HG03064 (cell line): Measurements from ENCODE around the gene SFTPD.
"Not testable (repeated sequence)": the region's sequence is repeated elsewhere in the genome, so short reads cannot be mapped to it uniquely, and the experiment has no call there.

Experiments
- ATAC-seq: cut with Tn5 transposase; IDR thresholded peaks from one replicate; pipeline ENCODE4 v1.9.1; 2021; ENCODE audit warnings: low read depth; ENCODE audit not compliant: unreplicated experiment

Gene SFTPD

DNA sequence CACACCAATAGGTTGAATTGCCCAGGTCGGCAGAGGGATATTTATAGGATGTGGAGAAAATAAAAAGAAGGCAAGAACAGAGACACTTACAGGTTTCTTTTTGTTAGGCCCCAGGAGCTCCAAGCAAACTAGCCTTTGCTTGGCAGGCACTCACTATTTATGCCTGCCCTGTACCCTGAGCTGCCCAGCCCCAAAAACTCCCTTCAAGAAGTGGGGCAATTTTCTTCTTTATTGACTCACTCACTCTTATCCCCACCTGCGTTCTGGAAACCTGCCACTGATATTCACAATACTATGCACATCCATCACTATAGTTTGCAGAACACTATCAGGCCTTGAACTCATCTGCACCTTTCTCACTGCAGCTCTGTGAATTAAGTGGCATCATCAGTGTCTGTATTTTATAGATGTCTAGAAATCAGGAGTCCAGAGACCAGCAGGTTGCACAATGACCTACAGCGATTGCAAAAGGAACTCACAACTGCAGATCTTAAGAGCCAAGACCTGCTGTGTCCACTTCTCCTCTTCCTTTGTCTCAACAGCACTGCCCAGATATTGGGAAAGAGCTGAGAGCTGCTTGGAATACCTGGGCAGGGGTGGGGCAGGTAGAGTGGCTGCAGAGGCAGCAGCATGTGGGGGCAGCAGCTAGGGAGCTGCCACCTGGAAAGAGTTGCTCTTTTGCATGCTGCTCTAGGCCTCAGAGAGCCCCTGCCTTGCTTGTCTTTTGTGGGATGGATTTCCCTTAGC lies at the start of gene SFTPD:
Gene SFTPD, minus strand, starts transcription at position 130 of the 747 bp plus-strand sequence. CDS start 2,446 bp downstream, outside the sequence.
- ATAC-seq, result no peak

DNA sequence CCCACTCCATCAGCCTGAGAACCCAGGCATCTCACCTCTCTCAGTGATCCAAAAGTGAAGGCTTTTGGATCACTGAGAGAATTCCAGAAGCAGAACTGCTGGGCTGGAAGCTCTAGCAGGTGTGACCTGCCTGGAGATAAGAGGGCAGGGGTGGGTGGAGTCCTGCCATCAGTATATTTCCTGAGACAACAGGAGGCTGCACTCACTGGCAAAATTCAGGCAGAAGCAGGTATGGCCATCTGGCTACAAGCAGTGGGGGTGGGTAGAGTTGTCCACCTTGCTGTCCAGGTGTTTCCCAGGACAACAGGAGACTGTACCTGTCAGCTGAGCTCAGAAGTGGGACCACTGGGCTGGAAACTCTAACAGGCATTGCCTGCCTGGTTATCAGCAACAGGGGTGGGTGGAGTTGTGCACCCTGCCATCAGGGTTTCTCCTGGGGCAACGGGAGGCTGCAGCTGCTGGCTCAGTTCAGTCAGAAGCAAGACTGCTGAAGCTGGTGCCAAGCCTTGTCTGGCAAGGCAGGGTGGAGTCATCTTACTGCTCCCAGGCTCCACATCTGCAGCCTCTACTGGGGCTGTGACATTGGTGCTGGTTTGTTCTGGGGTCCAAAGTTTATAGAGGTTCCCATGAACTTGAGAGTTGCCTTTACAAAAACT lies 47.2 kb upstream of the SFTPD start:
- no peak for ATAC-seq

DNA sequence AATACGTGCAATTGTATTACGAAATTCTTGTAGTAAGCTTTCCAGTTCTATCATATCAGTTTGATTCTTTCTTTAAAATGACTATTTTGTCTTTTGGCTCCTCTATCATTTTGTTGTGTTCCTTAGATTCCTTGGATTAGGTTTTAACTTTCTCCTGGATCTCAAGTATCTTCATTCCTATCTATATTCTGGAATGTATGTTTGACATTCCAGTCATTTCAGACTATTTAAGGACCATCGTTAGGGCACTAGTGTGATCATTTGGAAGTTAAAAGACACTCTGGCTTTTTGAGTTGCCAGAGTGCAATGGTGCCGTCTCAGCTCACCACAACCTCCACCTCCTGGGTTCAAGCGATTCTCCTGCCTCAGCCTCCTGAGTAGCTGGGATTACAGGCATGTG lies 45.7 kb upstream of the SFTPD start:
- ATAC-seq, result no peak

DNA sequence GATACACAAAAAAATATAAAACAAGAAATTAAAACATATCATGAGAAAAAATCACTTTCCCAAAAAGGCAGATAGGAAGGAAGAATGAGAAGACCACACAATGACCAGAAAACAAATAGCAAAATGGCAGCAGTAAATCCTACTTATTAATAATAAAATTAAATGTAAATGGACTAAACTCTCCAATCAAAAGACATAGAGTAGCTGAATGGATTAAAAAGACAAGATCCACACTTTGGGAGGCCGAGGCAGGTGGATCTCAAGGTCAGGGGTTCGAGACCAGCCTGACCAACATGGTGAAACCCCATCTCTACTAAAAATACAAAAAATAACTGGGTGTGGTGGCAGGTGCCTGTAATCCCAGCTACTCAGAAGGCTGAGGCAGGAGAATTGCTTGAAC lies 39.3 kb upstream of the SFTPD start:
- not testable (repeated sequence) for ATAC-seq

DNA sequence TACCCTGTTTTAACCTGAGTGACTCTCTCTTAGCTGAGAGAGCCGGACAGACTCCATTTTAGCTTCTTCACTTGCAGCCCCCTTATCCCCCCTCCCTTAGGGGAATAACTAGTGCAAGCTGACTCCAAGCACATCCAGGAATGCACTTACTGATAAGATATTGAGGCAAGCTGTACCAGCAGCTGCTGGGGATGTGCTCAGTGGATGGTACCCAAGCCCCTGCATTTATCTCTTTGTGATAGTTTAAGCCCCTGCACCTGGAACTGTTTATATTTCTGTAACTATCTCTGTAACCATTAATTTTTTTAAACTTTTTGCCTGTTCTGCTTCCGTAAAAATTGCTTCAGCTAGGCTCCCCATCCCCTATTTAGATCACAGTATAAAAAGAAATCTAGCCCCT lies 37.8 kb upstream of the SFTPD start:
- ATAC-seq, result not testable (repeated sequence)

DNA sequence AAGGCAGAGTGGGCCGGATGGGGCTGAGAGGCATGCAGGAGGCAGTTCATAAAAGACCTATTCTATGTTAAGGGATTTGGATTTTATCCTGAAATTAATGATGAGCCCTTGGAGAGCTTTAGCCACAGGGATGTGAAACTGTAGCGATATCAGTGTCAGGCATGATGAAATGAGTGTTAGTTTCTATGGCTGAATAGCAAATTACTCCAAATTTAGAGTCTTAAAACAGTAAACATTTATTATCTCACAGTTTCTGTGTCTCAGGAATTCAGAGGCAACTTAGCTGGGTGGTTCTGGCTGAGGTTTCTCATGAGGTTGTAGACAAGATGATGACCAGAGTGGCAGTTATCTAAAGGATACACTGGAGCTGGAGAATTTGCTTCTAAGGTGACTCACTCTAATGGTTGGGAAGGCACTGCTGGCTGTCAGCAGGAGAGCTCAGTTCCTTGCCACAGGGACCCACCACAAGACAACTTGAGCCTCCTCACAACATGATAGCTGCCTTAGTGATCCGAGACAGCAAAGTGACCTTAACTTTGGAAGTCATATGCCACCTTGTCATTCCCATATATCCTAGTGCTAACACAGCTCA lies 36.7 kb upstream of the SFTPD start:
- ATAC-seq, result no peak

DNA sequence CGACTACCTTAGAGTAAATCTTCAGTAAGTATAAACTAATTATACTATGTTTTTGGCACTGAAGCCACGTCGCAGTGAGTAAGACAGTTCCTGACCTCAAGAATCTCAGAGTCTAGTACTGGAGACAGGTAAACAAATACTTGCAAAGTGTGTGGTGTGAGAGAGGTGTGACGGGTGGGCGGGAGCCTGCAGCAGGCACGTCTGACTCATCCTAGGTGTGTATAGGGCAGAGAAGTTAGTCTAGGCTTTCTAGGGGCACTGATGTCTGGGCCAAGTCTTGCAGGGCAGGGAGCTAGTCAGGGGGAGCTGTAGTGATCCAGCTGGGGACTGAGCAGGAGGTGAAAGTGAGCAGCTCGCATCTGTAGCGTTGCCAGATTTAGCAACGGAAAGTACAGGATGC lies 35.9 kb upstream of the SFTPD start:
- no peak for ATAC-seq

DNA sequence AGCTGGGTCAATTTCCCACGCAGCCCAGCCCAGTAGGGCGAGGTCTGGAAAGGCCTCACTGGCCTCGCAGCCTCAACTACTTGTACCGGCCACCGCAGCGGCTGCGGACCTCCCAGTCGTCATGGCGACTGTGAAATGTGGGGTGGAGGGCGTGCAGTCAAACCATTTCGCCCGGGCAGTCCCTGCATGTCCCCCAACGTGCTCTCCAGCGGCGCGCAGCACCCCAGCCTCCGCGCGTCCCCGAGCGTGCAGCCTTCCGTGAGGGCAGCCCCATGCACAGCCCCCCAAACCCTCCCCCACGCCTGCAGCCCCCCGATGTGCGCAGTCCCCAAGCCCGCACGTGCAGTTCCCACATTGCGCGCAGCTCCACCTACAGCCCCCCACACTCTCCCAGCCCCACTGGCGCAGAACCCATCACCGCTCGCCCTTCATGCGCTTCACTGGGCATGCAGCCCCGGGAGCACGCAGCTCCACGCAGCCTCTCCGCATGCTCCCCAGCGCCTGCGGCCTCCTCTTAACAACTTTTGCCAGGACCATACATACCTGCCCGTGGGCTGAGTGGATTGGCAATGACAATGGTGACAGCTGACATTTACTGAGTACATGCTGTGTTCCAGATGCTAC lies 34.5 kb upstream of the SFTPD start:
- ATAC-seq, result no peak

DNA sequence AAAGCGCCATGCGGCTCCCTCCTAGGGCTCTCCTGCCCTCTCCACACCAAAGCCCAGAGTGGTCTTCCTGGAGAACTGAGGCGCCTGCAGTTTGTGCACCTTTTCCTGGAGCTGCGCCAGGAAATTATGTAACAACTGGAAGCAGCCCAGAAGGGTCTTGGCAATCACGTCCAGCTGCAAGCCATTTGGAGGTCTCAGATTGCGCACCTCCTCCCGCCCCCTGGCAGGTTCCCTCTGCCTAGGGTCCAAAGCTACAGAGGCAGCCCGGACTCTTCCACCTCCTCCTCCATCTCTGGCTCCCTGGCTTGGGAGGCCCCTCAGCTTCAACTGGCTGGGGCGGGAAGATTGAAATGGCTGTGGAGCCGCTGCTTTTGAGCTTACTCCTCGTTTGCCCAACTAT lies 34.0 kb upstream of the SFTPD start:
- ATAC-seq, result no peak

DNA sequence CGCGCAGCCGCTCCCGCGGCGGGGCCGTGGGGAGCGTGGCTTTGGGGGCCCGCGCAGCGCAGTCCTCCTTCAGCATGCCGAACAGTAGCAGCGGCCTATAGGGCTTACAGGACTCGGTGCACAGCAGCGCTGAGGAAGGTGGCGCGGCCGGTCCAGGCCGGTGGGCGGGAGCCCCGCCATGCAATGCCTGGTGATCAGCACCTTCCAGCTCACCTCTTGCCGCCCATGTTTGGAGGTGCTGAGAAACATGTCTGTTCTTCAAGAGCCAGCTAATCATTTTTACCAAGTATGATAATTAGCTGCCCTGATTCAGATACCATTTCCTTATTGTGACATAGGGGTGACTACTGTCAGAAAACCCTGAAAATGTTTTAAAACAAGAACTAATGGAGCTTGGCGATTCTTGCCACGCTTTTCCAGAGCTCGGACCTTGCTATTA lies 33.5 kb upstream of the SFTPD start:
- no peak for ATAC-seq

DNA sequence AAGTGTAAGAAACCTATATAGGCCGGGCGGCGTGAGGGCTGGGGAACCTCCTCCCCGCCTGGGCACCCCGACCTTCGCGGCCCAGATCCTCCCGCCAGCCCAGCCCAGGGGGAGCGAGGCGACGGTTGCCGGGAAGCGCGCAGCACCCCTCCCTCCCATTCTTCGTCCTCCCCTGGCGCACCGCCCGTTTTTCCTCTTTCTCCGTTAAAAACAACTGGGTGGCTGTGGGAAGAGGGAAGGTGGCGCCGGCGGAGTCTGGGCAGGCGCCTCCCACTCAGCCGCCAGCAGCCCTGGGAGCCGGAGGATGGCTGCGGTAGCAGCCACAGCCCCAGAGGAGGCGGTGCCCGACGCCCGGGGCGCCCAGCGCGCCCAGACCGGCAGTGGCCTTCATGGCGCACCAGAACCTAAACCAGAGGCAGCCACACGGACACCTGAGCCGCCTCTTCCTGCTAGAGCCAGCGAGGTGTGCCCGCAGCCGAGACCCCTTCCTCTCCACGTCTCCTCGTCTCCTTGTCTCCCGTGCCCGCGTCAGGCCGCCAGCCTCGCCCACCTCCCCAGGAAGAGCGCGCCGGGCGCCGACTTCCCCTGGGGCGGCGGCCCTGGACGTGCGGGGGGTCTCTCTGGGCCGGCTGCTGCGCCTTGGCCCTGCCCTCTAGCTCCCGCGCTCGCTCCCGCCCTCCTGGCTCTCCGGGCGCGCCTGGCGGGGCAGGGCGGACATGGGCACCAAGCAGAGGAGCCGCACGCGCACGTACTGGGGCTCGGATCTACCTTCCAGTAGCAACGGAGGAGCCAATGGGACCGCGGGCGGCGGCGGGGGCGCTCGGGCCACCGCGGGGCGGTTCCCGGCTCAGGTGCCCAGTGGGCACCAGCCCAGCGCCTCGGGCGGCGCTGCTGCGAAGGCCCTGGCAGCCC lies 32.8 kb upstream of the SFTPD start:
- ATAC-seq, result no peak

DNA sequence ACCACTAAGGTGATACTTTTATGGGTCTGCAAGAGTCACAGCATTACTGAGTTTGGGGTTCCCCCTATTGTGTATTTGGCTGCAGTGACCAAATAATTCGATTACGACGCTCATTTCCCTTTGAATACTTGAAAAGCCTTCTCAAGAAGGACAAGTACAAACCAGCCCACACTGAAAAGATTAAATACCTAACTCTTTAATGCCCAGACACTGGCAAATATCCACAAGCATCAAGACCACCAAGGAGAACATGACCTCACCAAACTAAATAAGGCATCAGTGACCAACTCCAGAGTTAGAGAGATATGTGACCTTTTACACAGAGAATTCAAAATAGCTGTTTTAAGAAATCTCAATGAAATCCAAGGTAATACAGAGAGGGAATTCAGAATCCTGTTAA lies 31.8 kb upstream of the SFTPD start:
- ATAC-seq, result no peak

DNA sequence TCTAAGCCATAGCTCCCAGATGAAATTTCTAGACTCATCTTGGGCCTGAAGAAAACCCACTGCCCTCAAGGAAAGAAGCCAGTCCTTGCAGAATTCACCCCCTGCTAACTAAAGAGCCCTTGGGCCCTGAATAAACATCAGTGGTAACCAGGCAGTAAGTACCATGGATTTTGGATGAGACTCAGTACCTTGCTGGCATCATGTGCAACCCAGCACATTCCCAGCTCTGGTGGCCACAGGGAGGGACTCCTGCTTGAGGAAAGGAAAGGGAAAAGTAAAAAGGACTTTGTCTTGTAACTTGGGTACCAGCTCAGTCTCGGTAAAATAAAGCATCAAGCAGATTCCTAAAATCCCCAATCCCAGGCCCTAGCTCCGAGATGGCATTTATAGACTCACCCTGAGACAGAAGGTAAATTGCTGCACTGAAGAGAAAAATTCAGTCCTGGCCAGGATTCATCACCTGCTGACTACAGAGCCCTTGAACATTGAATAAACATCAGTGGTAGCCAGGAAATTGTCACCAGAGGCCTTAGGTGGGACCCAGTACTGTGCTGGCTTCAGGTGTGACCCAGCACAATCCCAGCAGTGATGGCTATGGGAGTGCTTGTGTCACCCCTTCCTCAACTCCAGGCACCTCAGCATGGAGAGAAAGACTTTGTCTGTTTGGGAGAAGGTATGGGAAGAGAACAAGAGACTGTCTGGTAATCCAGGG lies 31.2 kb upstream of the SFTPD start:
- ATAC-seq, result no peak

DNA sequence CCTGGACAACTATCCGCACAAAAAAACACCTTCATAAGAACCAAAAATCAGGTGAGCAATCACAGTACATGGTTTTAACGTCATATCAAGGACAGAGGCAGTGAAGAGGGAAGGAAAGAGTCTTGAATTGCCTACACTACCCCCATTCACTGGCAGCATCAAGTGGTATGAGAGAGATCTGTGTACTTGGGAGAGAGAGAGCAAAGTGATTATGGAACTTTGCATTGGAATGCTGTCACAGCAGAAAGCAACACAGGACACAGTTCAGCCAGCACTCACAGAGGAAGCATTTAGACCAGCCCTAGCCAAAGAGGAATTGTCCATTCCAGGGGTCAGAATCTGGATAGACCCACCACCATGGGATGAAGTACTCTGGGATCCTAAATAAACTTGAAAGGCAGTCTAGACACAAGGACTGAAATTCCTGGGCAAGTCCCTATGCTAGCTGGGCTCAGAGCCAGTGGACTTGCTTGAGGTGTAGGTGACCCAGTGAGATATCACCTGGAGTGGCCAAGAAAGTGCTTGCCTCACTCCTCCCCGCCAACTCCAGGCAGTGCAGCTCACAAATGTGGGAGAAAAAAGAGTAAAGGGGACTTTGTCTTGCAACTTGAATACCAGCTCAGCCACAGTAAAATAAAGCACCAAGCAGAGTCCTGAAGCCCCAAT lies 30.5 kb upstream of the SFTPD start:
- ATAC-seq, result no peak

DNA sequence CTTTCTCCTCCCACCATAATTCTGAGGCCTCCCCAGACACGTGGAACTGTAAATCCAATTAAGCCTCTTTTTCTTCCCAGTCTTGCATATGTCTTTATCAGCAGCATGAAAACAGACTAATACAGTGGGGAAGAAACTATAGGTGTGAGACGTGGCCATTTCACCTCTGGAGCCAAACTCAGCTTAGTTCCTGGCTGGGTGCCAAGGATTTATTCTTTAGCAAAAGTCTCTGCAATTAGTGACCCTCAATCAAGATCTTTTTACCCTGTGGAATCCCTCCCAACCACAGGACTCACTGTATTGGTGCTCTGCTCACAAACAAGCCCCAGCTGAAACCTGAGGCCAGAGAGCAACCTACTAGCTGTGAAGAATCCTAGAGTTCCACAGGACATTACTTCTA lies 28.1 kb upstream of the SFTPD start:
- no peak for ATAC-seq

DNA sequence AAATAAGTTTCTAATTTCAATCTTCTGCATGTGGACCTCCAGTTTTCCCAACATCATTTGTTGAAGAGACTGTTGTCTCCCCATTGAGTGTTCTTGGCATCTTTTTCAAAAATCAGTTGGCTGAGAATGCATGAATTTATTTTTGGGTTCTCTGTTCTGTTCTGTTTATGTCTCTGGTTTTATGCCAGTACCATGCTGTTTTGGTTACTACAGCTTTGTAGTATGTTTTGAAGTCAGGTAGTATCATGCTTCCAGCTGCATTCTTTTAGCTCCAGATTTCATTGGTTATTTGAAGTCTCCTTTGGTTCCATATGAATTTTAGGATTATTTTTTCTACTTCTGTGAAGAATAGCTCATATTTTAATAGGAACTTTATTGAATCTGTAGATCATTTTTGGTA lies 21.2 kb upstream of the SFTPD start:
- ATAC-seq, result no peak

DNA sequence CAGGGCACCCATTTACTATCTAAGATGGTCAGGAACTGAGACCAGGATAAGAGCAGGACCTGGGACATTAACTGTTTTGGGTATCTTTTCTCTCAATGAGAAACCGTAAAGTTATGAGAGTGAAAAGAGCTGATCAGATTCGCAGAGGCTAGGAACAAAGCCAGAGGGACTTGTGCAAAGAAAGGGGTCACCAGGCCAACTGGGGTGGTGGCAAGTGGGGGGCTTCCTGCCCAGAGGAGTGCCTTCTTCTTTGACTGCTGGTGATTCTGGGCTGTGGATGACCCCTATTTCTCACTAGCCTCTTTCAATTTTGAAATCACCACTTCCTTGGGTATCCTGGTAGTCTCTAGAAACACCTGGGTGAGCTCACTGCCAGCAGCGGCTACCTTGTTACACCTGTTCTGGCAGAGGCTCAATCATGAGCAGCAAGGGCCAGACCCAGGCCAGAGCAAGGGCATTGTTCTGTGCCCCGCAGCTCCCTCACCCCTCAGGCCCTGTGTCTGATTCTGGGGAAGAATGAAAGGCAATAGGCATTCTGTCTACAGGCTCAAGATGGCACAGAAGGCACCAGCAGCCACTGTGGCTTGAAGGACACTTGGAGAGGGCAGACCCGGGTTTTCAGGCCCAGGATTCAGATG lies 999 bp downstream of the SFTPD start:
- no peak for ATAC-seq

DNA sequence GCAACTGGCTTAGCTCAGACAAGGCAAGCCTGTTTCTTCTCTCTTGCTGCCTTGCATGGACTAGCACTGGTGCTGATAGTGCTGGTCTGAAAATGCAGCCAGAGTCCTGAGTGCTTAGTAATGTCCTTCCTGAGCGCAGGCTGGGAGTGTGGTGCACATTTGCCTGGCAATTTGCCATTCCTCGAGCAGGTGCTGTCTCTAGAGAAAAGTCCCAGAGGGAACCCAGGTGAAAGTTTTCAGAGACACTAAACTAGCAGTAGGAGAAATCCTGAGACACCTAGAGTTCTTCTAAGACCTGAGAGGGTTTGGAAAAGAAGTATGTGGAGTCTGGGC lies 1.9 kb downstream of the SFTPD start:
- no peak for ATAC-seq
